ENCODE data around the gene ACOXL.

Gene ACOXL

DNA sequence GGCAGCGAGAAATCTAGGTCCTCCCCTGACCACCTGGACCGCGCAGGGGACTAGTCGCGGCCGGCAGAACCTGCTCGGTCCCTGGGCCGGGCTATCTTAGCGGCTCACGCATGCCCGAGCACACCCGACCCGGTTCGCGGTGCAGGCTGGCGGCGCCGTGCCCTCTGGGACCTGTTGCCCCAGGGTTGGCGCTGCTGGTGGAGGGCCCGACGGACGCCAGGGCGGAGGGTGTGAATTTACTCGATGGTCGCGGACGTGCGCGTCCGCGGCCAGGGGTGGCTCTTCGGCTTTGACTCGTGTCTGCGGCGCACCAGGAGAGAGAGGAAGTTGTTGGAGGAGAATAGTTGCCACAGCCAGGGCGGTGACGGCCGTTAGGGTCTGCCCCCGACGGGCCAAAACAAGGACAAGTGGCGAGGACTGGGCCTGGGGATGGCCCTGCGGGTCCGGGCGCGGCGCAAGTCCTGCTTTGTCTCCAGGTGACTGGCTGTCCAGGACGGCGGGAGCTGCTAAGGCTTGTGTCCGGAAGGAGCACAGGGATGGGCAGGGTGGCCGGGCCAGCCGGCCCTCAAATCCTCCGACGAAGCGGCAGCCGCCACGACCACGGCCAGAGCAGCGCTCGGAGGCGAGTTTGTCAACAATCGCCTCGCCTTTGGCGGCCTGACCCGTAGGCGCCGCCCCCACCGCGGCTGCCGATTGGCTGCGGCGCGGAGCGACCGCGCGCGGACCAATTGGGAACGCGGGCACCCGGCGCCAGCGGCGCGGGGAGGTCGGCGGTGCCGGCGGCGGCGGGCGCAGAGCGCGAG is 389.7 kb downstream of the ACOXL start:
- Histone ChIP-seq H3K27ac (ENCODE audit: low read length) (no peak overlapping the region), H3K9me3 (ENCODE audit: control insufficient read depth, low read depth, low read length) (no peaks in the 10 kb centered on the region), H3K36me3 (ENCODE audit: control insufficient read depth, low read depth, low read length) (peaks cover 32% of the 10 kb centered on the region), H3K4me3 (ENCODE audit: low read length) (peak overlapping the region; percentile 81), H3K9ac (ENCODE audit: low read length) (peak overlapping the region; percentile 67), H3K4me1 (ENCODE audit: control insufficient read depth, low read depth, low read length) (peaks cover 20% of the 10 kb centered on the region), H3K27me3 (ENCODE audit: control insufficient read depth, insufficient read depth, low read length) (peaks cover 53% of the 10 kb centered on the region)

DNA sequence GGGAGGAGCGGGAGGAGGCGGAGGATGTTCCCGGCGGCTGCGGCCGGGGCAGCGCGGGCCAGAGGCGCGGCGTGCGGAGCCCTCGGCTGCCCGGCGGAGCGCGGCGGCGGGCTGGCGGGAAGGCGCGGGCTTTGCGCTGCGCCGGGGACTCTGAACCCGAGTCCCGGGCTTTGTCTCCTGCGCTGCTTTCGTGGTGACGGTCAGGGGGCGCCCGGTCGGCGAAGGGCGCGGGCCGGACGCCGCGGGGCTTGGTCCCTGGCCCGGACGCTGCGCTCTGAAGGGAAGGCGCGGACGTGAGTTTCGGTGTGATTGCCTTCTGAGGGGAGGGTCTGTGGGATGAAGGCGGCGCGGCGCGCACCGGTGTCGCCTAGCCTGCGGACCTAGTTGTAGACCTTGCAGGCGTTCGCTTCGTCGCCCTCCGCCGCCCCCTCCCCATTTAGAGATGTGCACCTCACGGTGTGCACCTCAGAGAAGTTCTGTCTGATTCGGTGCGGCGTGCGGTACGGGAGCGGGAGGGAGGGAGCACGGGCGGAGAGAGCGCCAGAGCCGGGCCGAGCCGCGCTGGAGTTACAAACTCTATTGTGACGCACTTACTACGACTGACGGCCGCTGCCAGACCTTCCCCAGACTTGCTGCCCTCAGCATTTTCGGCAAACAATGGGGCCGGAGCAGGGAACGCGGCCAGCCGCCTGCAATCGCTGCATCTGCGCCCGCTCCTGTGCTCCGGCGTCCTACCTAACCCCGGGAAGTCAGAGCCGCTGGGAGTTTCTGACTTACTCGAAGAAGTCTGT is 390.5 kb downstream of the ACOXL start:
- peak overlapping the region; percentile 93 for H3K4me3 ChIP-seq (ENCODE audit: low read length)
- peaks cover 45% of the 10 kb centered on the region for H3K27me3 ChIP-seq (ENCODE audit: control insufficient read depth, insufficient read depth, low read length)
- peak overlapping the region; percentile 73 for H3K27ac ChIP-seq (ENCODE audit: low read length)
- H3K9ac ChIP-seq (ENCODE audit: low read length), result peak overlapping the region; percentile 88
- H3K36me3 ChIP-seq (ENCODE audit: control insufficient read depth, low read depth, low read length), result peaks cover 34% of the 10 kb centered on the region
- H3K4me1 ChIP-seq (ENCODE audit: control insufficient read depth, low read depth, low read length), result peaks cover 20% of the 10 kb centered on the region
- no peaks in the 10 kb centered on the region for H3K9me3 ChIP-seq (ENCODE audit: control insufficient read depth, low read depth, low read length)

DNA sequence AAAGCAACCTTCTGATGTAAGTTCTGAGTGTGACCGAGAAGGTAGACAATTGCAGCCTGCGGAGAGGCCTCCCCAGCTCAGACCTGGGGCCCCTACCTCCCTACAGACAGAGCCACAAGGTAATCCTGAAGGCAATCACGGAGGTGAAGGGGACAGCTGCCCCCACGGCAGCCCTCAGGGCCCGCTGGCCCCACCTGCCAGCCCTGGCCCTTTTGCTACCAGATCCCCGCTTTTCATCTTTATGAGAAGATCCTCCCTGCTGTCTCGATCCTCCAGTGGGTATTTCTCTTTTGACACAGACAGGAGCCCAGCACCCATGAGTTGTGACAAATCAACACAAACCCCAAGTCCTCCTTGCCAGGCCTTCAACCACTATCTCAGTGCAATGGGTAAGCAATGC is 391.4 kb downstream of the ACOXL start:
- Histone ChIP-seq H3K9ac (ENCODE audit: low read length) (peak overlapping the region; percentile 88), H3K4me1 (ENCODE audit: control insufficient read depth, low read depth, low read length) (peaks cover 15% of the 10 kb centered on the region), H3K36me3 (ENCODE audit: control insufficient read depth, low read depth, low read length) (peaks cover 40% of the 10 kb centered on the region)

DNA sequence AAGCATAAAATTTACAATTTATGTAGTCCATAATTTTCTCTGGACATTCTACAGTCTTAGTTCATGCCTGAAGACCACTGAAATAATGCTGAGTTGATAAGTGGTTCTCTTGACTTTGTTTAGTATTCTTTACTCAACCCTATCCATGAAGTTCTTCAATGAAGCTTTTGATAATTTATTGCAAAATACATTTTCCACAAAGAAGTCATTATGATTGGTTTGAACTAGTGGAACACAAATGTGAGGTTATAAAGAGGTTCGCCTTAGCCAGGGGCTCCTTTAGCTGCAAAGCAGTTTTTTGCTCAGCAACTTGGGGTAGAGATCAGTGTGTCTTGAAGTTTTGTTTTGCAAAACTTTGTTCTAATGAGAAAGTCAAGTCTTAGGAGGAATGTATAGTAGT is 394.2 kb downstream of the ACOXL start:
- Histone ChIP-seq H3K9ac (ENCODE audit: low read length) (no peak overlapping the region), H3K4me1 (ENCODE audit: control insufficient read depth, low read depth, low read length) (peaks cover 6% of the 10 kb centered on the region), H3K9me3 (ENCODE audit: control insufficient read depth, low read depth, low read length) (no peaks in the 10 kb centered on the region), H3K27me3 (ENCODE audit: control insufficient read depth, insufficient read depth, low read length) (peaks cover 13% of the 10 kb centered on the region), H3K27ac (ENCODE audit: low read length) (no peak overlapping the region), H3K36me3 (ENCODE audit: control insufficient read depth, low read depth, low read length) (peaks cover 49% of the 10 kb centered on the region), H3K4me3 (ENCODE audit: low read length) (no peak overlapping the region)

More for the DNA sequence above, 391.4 kb downstream of the ACOXL start:
- peaks cover 35% of the 10 kb centered on the region for H3K27me3 ChIP-seq (ENCODE audit: control insufficient read depth, insufficient read depth, low read length)
- H3K27ac ChIP-seq (ENCODE audit: low read length), result no peak overlapping the region
- H3K9me3 ChIP-seq (ENCODE audit: control insufficient read depth, low read depth, low read length), result no peaks in the 10 kb centered on the region
- H3K4me3 ChIP-seq (ENCODE audit: low read length), result peak overlapping the region; percentile 93

DNA sequence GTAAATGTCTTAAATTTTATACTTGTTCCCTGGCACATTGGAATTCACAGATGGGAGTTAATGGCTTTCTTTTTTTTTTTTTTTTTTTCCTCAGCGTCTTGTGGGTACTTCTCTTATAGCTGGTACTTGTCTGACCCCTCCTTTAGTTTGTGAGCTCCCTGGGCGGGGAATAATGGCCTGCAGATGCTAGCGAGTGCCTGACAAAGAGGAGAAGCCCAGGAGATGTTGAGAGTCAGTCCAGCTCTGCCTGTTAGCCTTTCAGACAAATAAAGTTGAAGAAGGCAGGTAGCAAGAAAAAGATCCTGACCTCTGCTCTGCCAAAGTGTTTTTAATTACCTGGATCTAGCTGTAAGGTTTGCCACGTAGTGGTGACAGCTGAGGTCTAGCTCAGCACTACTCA is 395.0 kb downstream of the ACOXL start:
- Histone ChIP-seq H3K4me3 (ENCODE audit: low read length) (no peak overlapping the region), H3K36me3 (ENCODE audit: control insufficient read depth, low read depth, low read length) (peaks cover 52% of the 10 kb centered on the region), H3K27ac (ENCODE audit: low read length) (no peak overlapping the region), H3K9me3 (ENCODE audit: control insufficient read depth, low read depth, low read length) (no peaks in the 10 kb centered on the region), H3K4me1 (ENCODE audit: control insufficient read depth, low read depth, low read length) (peaks cover 6% of the 10 kb centered on the region), H3K27me3 (ENCODE audit: control insufficient read depth, insufficient read depth, low read length) (peaks cover 7% of the 10 kb centered on the region), H3K9ac (ENCODE audit: low read length) (no peak overlapping the region)

DNA sequence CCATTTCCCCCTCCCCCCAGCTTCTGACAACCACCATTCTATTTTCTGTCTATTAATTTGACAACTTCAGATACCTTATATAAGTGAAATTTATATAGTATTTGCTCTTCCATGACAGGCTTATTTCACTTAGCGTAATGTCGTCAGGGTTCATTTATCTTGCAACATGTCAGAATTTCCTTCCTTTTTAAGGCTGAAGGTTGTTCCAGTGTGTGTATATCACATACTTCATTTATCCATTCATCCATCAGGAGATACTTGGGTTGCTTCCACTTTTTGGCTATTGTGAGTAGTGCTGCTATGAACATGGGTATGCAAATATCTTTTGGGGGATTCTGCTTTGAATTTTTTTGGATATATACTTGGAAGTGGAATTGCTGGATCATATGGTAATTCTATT is 395.7 kb downstream of the ACOXL start:
- Histone ChIP-seq H3K4me3 (ENCODE audit: low read length) (no peak overlapping the region), H3K36me3 (ENCODE audit: control insufficient read depth, low read depth, low read length) (peaks cover 52% of the 10 kb centered on the region), H3K4me1 (ENCODE audit: control insufficient read depth, low read depth, low read length) (peaks cover 6% of the 10 kb centered on the region), H3K27ac (ENCODE audit: low read length) (no peak overlapping the region), H3K9me3 (ENCODE audit: control insufficient read depth, low read depth, low read length) (no peaks in the 10 kb centered on the region), H3K27me3 (ENCODE audit: control insufficient read depth, insufficient read depth, low read length) (peaks cover 7% of the 10 kb centered on the region), H3K9ac (ENCODE audit: low read length) (no peak overlapping the region)

DNA sequence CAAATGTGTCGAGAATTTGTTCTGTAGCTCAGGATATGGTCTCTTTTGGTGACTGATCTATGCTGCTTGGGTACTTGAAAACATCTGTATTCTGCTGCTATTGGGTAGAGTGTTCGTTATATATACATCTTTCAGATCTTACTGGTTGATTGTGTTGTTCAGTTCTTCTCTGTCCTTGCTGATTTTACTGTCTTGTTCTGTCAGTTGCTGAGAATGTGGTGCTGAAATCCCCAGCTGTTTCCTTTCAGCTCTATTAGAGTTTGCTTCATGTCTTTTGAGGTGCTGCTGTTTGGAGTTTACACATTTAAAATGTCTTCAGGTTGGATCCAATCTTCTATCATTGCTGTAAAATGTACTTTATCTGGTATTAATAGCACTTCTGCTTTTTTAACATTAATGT is 401.2 kb downstream of the ACOXL start:
- Histone ChIP-seq H3K9me3 (ENCODE audit: control insufficient read depth, low read depth, low read length) (no peaks in the 10 kb centered on the region), H3K27me3 (ENCODE audit: control insufficient read depth, insufficient read depth, low read length) (no peaks in the 10 kb centered on the region), H3K4me1 (ENCODE audit: control insufficient read depth, low read depth, low read length) (peaks cover 5% of the 10 kb centered on the region), H3K9ac (ENCODE audit: low read length) (no peak overlapping the region), H3K4me3 (ENCODE audit: low read length) (no peak overlapping the region), H3K36me3 (ENCODE audit: control insufficient read depth, low read depth, low read length) (peaks cover 16% of the 10 kb centered on the region), H3K27ac (ENCODE audit: low read length) (no peak overlapping the region)

DNA sequence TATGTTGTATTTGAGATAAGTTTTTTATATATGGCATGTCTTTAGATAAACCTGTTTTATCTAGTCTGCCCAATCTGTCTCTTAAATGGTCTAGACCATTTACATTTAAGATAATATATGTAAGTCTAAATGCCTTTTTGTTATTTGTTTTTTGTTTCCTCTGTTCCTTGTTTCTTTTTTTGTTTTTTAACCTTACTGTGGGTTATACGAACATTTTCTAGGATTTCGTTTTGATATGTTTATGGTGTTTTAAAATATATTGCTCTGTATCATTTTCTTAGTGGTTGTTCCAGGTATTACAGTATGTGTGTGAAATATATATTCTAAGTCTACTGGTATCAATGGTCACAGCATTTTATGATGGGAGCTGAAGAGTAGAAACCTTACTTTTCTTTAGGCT is 401.7 kb downstream of the ACOXL start:
- no peaks in the 10 kb centered on the region for H3K27me3 ChIP-seq (ENCODE audit: control insufficient read depth, insufficient read depth, low read length)
- no peak overlapping the region for H3K9ac ChIP-seq (ENCODE audit: low read length)
- H3K4me3 ChIP-seq (ENCODE audit: low read length), result no peak overlapping the region
- H3K36me3 ChIP-seq (ENCODE audit: control insufficient read depth, low read depth, low read length), result peaks cover 14% of the 10 kb centered on the region
- no peak overlapping the region for H3K27ac ChIP-seq (ENCODE audit: low read length)
- peaks cover 5% of the 10 kb centered on the region for H3K4me1 ChIP-seq (ENCODE audit: control insufficient read depth, low read depth, low read length)
- no peaks in the 10 kb centered on the region for H3K9me3 ChIP-seq (ENCODE audit: control insufficient read depth, low read depth, low read length)

DNA sequence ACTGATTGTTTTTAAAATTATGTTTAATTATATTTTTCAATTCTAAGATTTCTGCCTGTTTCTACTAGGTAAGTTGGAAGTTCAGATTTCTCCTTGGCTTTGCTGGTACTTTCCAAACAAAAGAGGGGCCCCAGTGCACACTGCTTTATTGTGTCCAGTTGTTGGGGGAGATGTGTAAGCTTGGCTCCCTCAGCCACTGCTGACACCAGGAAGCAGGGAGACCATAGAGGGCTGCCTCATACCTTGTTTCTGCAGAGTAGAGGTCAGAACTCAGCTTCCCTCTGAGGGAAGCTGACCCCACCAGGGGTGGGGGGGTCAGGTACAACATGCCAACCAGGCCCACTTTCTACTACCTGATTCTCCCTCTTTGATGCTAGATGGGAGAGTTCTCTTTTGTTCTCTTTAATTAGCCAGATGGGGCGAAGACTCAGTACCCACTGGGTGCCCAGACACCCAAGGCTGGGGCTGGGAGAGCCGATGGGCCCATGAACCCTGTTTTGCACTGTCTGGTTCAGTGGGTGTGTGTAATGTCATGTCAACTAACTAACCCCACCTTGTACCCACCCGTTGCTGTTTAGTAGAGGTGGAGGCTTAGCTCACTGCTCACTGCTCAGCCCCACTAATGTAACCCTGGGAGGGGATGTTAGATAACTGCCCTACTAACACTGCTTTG is 403.0 kb downstream of the ACOXL start:
- Histone ChIP-seq H3K9me3 (ENCODE audit: control insufficient read depth, low read depth, low read length) (no peaks in the 10 kb centered on the region), H3K27me3 (ENCODE audit: control insufficient read depth, insufficient read depth, low read length) (no peaks in the 10 kb centered on the region), H3K4me1 (ENCODE audit: control insufficient read depth, low read depth, low read length) (peaks cover 5% of the 10 kb centered on the region), H3K27ac (ENCODE audit: low read length) (no peak overlapping the region), H3K9ac (ENCODE audit: low read length) (no peak overlapping the region), H3K36me3 (ENCODE audit: control insufficient read depth, low read depth, low read length) (peaks cover 19% of the 10 kb centered on the region), H3K4me3 (ENCODE audit: low read length) (no peak overlapping the region)

DNA sequence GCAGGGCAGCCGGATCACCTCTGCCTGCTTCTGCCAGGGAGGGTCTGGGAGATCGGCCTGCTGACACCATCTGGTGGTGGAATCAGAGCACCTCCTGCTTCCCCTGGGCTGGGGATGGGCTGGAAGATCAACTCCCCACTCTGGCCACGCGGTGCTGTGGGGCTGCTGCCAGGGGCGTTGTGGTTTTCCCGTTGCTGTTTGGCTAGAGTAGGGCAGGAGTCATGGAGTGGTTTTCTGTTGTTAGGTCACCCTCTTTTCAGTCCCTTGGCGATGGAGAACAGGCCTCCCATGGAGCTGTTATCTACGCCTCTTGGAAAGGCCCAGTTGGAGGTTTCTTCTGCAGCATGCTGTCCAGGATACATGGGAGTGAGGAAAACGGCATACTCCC is 403.5 kb downstream of the ACOXL start:
- no peaks in the 10 kb centered on the region for H3K9me3 ChIP-seq (ENCODE audit: control insufficient read depth, low read depth, low read length)
- no peaks in the 10 kb centered on the region for H3K27me3 ChIP-seq (ENCODE audit: control insufficient read depth, insufficient read depth, low read length)
- peaks cover 24% of the 10 kb centered on the region for H3K36me3 ChIP-seq (ENCODE audit: control insufficient read depth, low read depth, low read length)
- no peak overlapping the region for H3K27ac ChIP-seq (ENCODE audit: low read length)
- H3K4me1 ChIP-seq (ENCODE audit: control insufficient read depth, low read depth, low read length), result peaks cover 5% of the 10 kb centered on the region
- H3K4me3 ChIP-seq (ENCODE audit: low read length), result no peak overlapping the region
- no peak overlapping the region for H3K9ac ChIP-seq (ENCODE audit: low read length)

DNA sequence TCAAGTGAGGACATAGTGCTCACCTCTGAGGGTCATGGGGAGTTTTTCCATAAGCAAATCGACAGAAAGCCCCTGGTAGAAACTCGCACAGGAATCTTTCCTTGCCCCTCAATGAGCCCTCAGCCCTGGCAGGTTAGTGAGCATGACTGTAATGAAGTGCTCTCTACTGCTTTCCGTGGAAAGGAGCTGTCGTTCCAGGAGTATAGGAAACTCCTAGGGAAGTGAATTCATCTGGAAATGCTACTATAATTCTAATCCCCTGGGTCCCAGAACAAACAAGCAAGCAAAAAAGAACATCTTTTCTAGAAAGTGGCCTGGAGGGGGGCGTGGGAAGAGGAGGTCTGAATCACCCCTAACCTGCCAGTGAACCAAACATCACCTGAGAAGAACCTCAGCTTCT is 406.5 kb downstream of the ACOXL start:
- Histone ChIP-seq H3K9ac (ENCODE audit: low read length) (no peak overlapping the region), H3K27ac (ENCODE audit: low read length) (no peak overlapping the region), H3K27me3 (ENCODE audit: control insufficient read depth, insufficient read depth, low read length) (no peaks in the 10 kb centered on the region), H3K9me3 (ENCODE audit: control insufficient read depth, low read depth, low read length) (no peaks in the 10 kb centered on the region), H3K4me1 (ENCODE audit: control insufficient read depth, low read depth, low read length) (peaks cover 5% of the 10 kb centered on the region), H3K4me3 (ENCODE audit: low read length) (no peak overlapping the region), H3K36me3 (ENCODE audit: control insufficient read depth, low read depth, low read length) (peaks cover 30% of the 10 kb centered on the region)
